SK-N-SH (cell line): ENCODE results near the gene G3BP2. TPM values are rescaled to one million over a fixed set of nuclear protein-coding genes. Genes with fewer than 3 reads are reported as not detected.
A peak's percentile ranks its signal among the peaks of the same experiment; 100 is the strongest.

Experiments
- CTCF ChIA-PET: fragments of 300-600, 350-600 bp; formaldehyde crosslinking; extraction: SDS; loops from one replicate; lab custom pipeline; 2021; lab: Yijun Ruan, JAX
- POLR2A ChIA-PET: fragments of 350-600 bp; sonication (Branson Sonifier 250); formaldehyde crosslinking; extraction: SDS; loops from one replicate; lab custom pipeline; 2020; ENCODE audit warnings: antibody characterized with exemption, inconsistent platforms; lab: Yijun Ruan, JAX
- DNase-seq: peaks from one replicate; pipeline ENCODE4 v3.0.0; 2012
- H2AFZ ChIP-seq: fragments of 200-600 bp; sonication (generic); 2 replicates; pipeline ENCODE4 v1.8.1; 2016; ENCODE audit warnings: antibody characterized with exemption, mild to moderate bottlenecking, low read depth
- H3F3A ChIP-seq: fragments of 200-600 bp; sonication (generic); replicated peaks from 2 replicates; pipeline ENCODE3; 2016; ENCODE audit warnings: antibody characterized with exemption, mild to moderate bottlenecking; ENCODE audit not compliant: insufficient read depth
- H3K27ac ChIP-seq, 2 experiments: fragments of 200-500 bp in 1 of 2; fragments of 200-600 bp in 1 of 2; sonication (Bioruptor generic) in 1 of 2; sonication (generic), shearing (Covaris generic) in 1 of 2; 2 replicates each; pipeline versions ENCODE4 v1.5.1 to v1.6.1; 2014 to 2016; ENCODE audit warnings: low read depth in 2 of 2, inconsistent platforms in 1 of 2, low read length in 1 of 2, mild to moderate bottlenecking in 1 of 2, mixed read lengths in 1 of 2
- H3K27me3 ChIP-seq: fragments of 200-600 bp; sonication (generic), shearing (Covaris generic); 2 replicates; pipeline ENCODE4 v1.6.1; 2016; ENCODE audit warnings: mixed run types; ENCODE audit not compliant: insufficient read depth
- H3K36me3 ChIP-seq, 2 experiments: fragments of 200-500 bp in 1 of 2; fragments of 200-600 bp in 1 of 2; sonication (Bioruptor generic) in 1 of 2; sonication (generic) in 1 of 2; replicated peaks in 1 of 2; 2 replicates each; pipeline versions ENCODE3 to v1.5.1; 2014 to 2016; ENCODE audit warnings: low read length in 1 of 2, mild to moderate bottlenecking in 1 of 2; ENCODE audit not compliant: insufficient read depth in 2 of 2, control insufficient read depth in 1 of 2
- H3K4me1 ChIP-seq, 2 experiments: fragments of 200-500 bp in 1 of 2; fragments of 200-600 bp in 1 of 2; sonication (Bioruptor generic) in 1 of 2; sonication (generic), shearing (Covaris generic) in 1 of 2; 2 replicates each; pipeline versions ENCODE4 v1.5.1 to v1.6.1; 2014 to 2016; ENCODE audit warnings: low read depth in 1 of 2, low read length in 1 of 2, mixed run types in 1 of 2; ENCODE audit not compliant: insufficient read depth in 2 of 2, control insufficient read depth in 1 of 2
- H3K4me2 ChIP-seq: fragments of 200-600 bp; sonication (generic), shearing (Covaris generic); 2 replicates; pipeline ENCODE4 v1.6.1; 2017; ENCODE audit warnings: mixed run types
- H3K4me3 ChIP-seq, 2 experiments: fragments of 200-500 bp in 1 of 2; fragments of 200-600 bp in 1 of 2; sonication (Bioruptor generic) in 1 of 2; sonication (generic), shearing (Covaris generic) in 1 of 2; 2 replicates each; pipeline versions ENCODE4 v1.5.1 to v1.8.1; 2014 to 2016; ENCODE audit warnings: low read depth in 2 of 2, inconsistent platforms in 1 of 2, low read length in 1 of 2, mild to moderate bottlenecking in 1 of 2, mixed read lengths in 1 of 2, moderate library complexity in 1 of 2
- H3K79me2 ChIP-seq: fragments of 200-600 bp; sonication (generic); 2 replicates; pipeline ENCODE4 v1.8.1; 2017; ENCODE audit warnings: mild to moderate bottlenecking; ENCODE audit not compliant: insufficient read depth
- H3K9ac ChIP-seq: fragments of 200-600 bp; sonication (generic); 2 replicates; pipeline ENCODE4 v1.6.1; 2017; ENCODE audit warnings: mixed run types
- H3K9me2 ChIP-seq: fragments of 200-600 bp; sonication (generic); 2 replicates; pipeline ENCODE4 v1.6.1; 2017; ENCODE audit warnings: mixed run types
- H3K9me3 ChIP-seq: fragments of 200-600 bp; sonication (generic); 2 replicates; pipeline ENCODE4 v1.6.1; 2017; ENCODE audit warnings: mixed run types, mild to moderate bottlenecking, moderate library complexity
- H4K20me1 ChIP-seq: fragments of 200-600 bp; sonication (generic); 2 replicates; pipeline ENCODE4 v1.6.1; 2017; ENCODE audit warnings: mild to moderate bottlenecking, mixed run types; ENCODE audit not compliant: insufficient read depth
- CHD2 ChIP-seq: fragments of 150-350 bp; IDR thresholded peaks from 2 replicates; pipeline ENCODE4 v1.6.1; 2018; ENCODE audit warnings: low read length; ENCODE audit not compliant: partially characterized antibody
- EP300 ChIP-seq, 2 experiments: IDR thresholded peaks; 2 replicates each; pipeline versions ENCODE4 v1.4.0 to v1.6.1; 2012; ENCODE audit warnings: borderline replicate concordance in 1 of 2, low read depth in 1 of 2, low read length in 1 of 2
- EZH2phosphoT487 ChIP-seq: fragments of 200-600 bp; sonication (generic); IDR thresholded peaks from 2 replicates; pipeline ENCODE4 v1.6.1; 2017; ENCODE audit warnings: low read depth, mixed run types, mild to moderate bottlenecking, antibody characterized with exemption, moderate library complexity, borderline replicate concordance
- GABPA ChIP-seq: IDR thresholded peaks from 2 replicates; pipeline ENCODE4 v1.4.0; 2012; ENCODE audit warnings: low read depth, mild to moderate bottlenecking
- GATA2 ChIP-seq: sonication (generic); formaldehyde crosslinking; IDR thresholded peaks from 2 replicates; pipeline ENCODE4 v1.5.0; 2020; ENCODE audit warnings: mild to moderate bottlenecking, missing genetic modification reagents
- MAX ChIP-seq: IDR thresholded peaks from 2 replicates; pipeline ENCODE4 v1.4.0; 2012; ENCODE audit warnings: low read depth
- MEF2A ChIP-seq: IDR thresholded peaks from 2 replicates; pipeline ENCODE4 v1.4.0; 2012; ENCODE audit warnings: low read depth, borderline replicate concordance
- NFIC ChIP-seq: IDR thresholded peaks from 2 replicates; pipeline ENCODE4 v1.4.0; 2012; ENCODE audit warnings: borderline replicate concordance
- NRF1 ChIP-seq: IDR thresholded peaks from 2 replicates; pipeline ENCODE4 v1.6.1; 2012; ENCODE audit warnings: low read depth, mild to moderate bottlenecking, low read length
- POLR2AphosphoS5 ChIP-seq: IDR thresholded peaks from 2 replicates; pipeline ENCODE4 v1.6.1; 2012; ENCODE audit warnings: low read depth, low read length
- RAD21 ChIP-seq: IDR thresholded peaks from 2 replicates; pipeline ENCODE4 v1.6.1; 2012; ENCODE audit warnings: mild to moderate bottlenecking, low read length
- RCOR1 ChIP-seq: fragments of 150-350 bp; IDR thresholded peaks from 2 replicates; pipeline ENCODE4 v1.6.1; 2017; ENCODE audit warnings: antibody characterized with exemption, low read length
- RFX5 ChIP-seq: IDR thresholded peaks from 2 replicates; pipeline ENCODE4 v1.6.1; 2012; ENCODE audit warnings: mild to moderate bottlenecking, improper control_type of control experiment, low read length
- RXRA ChIP-seq: IDR thresholded peaks from 2 replicates; pipeline ENCODE4 v1.4.0; 2012; ENCODE audit warnings: low read depth, mild to moderate bottlenecking, borderline replicate concordance
- SIN3A ChIP-seq: IDR thresholded peaks from 2 replicates; pipeline ENCODE4 v1.6.1; 2012; ENCODE audit warnings: low read depth, mild to moderate bottlenecking, low read length, moderate library complexity, borderline replicate concordance
- SMC3 ChIP-seq: IDR thresholded peaks from 2 replicates; pipeline ENCODE4 v1.6.1; 2012; ENCODE audit warnings: low read depth, low read length, improper control_type of control experiment
- TAF1 ChIP-seq: IDR thresholded peaks from 2 replicates; pipeline ENCODE4 v1.6.1; 2012; ENCODE audit warnings: low read depth, mild to moderate bottlenecking, low read length, moderate library complexity, borderline replicate concordance
- TCF12 ChIP-seq: IDR thresholded peaks from 2 replicates; pipeline ENCODE4 v1.4.0; 2012
- TEAD4 ChIP-seq: IDR thresholded peaks from 2 replicates; pipeline ENCODE4 v1.4.0; 2012; ENCODE audit warnings: mild to moderate bottlenecking, borderline replicate concordance; ENCODE audit not compliant: insufficient read depth
- USF1 ChIP-seq: IDR thresholded peaks from 2 replicates; pipeline ENCODE4 v1.4.0; 2012; ENCODE audit warnings: low read depth, borderline replicate concordance
- ZBTB33 ChIP-seq: IDR thresholded peaks from 2 replicates; pipeline ENCODE4 v1.4.0; 2012; ENCODE audit warnings: low read depth, borderline replicate concordance
- WGBS: methylation state at CpG from one replicate; pipeline ENCODE4 v1.1.6; 2017; ENCODE audit warnings: low lambda C conversion rate; 5-methylcytosine and 5-hydroxymethylcytosine counted together
- polyA plus RNA-seq, 3 experiments: library from polyadenylated mRNA; depleted of rRNA; stranded (reverse); fragments of >200 nt; gene quantifications; 2 replicates each; pipeline ENCODE4 v1.2.3, GENCODE V29; 2012
- TF ChIP-seq, protein P1 (sequence below): IDR thresholded peaks from 2 replicates; pipeline ENCODE4; 2012
- TF ChIP-seq, protein P2 (sequence below): fragments of 200-600 bp; sonication (generic); IDR thresholded peaks from 2 replicates; pipeline ENCODE4 v1.6.1; 2017; ENCODE audit warnings: antibody characterized with exemption, mild to moderate bottlenecking, moderate library complexity

Gene G3BP2
- 35.9 and 50.1 TPM in 2 replicates for polyA plus RNA-seq (2012; rRNA removed)
- 61.6 and 66.2 TPM in 2 replicates for polyA plus RNA-seq (2012; cell fraction: cytosol; rRNA removed)
- polyA plus RNA-seq (2012; cell fraction: nucleus; rRNA removed) = 16.0 and 32.9 TPM in 2 replicates

GRCh38 chr4:75673027-75673958 is at the start of gene G3BP2:
Gene G3BP2, minus strand, starts transcription at chr4:75673411. Its CDS starts 11,386 bp downstream, at chr4:75662025.
- H3K79me2 ChIP-seq = peaks cover 49% of the 10 kb centered on the region
- CTCF ChIA-PET = interaction anchor here (0.8 to 6.3 kb wide), 5 partner anchors 14 to 433 kb away, joined by 3 to 45 read pairs (median 4); partner anchors contain the start of gene USO1
- TF ChIP-seq, protein P1, sequence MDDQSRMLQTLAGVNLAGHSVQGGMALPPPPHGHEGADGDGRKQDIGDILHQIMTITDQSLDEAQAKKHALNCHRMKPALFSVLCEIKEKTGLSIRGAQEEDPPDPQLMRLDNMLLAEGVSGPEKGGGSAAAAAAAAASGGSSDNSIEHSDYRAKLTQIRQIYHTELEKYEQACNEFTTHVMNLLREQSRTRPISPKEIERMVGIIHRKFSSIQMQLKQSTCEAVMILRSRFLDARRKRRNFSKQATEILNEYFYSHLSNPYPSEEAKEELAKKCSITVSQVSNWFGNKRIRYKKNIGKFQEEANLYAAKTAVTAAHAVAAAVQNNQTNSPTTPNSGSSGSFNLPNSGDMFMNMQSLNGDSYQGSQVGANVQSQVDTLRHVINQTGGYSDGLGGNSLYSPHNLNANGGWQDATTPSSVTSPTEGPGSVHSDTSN = no peak
- peak; percentile 5; the same call in 1 of the 2 replicates for TF ChIP-seq RCOR1
- peak; percentile 77 for TF ChIP-seq GATA2 (CRISPR knock-in tag)
- TF ChIP-seq SIN3A = peak; percentile 57; the same call in 1 of the 2 replicates
- peak; percentile 68 for TF ChIP-seq TAF1
- 0 out of 2 replicates have a peak, but pooled peaks have one; percentile 14 for TF ChIP-seq NFIC
- peak; percentile 62; the same call in 1 of the 2 replicates for TF ChIP-seq RFX5
- TF ChIP-seq GABPA = peak; percentile 70
- TF ChIP-seq, protein P2, sequence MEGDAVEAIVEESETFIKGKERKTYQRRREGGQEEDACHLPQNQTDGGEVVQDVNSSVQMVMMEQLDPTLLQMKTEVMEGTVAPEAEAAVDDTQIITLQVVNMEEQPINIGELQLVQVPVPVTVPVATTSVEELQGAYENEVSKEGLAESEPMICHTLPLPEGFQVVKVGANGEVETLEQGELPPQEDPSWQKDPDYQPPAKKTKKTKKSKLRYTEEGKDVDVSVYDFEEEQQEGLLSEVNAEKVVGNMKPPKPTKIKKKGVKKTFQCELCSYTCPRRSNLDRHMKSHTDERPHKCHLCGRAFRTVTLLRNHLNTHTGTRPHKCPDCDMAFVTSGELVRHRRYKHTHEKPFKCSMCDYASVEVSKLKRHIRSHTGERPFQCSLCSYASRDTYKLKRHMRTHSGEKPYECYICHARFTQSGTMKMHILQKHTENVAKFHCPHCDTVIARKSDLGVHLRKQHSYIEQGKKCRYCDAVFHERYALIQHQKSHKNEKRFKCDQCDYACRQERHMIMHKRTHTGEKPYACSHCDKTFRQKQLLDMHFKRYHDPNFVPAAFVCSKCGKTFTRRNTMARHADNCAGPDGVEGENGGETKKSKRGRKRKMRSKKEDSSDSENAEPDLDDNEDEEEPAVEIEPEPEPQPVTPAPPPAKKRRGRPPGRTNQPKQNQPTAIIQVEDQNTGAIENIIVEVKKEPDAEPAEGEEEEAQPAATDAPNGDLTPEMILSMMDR = no peak
- no peak for TF ChIP-seq EZH2phosphoT487
- TF ChIP-seq POLR2AphosphoS5 = peak; percentile 86
- peak; percentile 75 for TF ChIP-seq MAX
- peak; percentile 83 for TF ChIP-seq NRF1
- TF ChIP-seq ZBTB33 = no peak
- peak; percentile 46 for TF ChIP-seq CHD2
- TF ChIP-seq MEF2A = no peak
- no peak for TF ChIP-seq TEAD4
- no peak for TF ChIP-seq RXRA
- no peak; the same call in none of the 2 replicates for TF ChIP-seq RAD21
- no peak for TF ChIP-seq SMC3
- no peak for TF ChIP-seq USF1
- no peak for TF ChIP-seq TCF12
- TF ChIP-seq EP300 (IDR thresholded peaks at IDR 0.05; ENCODE audit: borderline replicate concordance in 1 of 2, low read depth in 1 of 2, low read length in 1 of 2) = no peak; a peak in 1 of 4 replicates

More at GRCh38 chr4:75673027-75673958, at the start of gene G3BP2:
- POLR2A ChIA-PET = interaction anchor here (0.6 to 2.3 kb wide), 5 partner anchors 43 to 1461 kb away, joined by 3 to 24 read pairs (median 4); partner anchors contain the start of genes CDKL2 and USO1
- no peaks in the 10 kb centered on the region for H3K9me2 ChIP-seq
- peak within 1 kb of the TSS; percentile 86 for H2AFZ ChIP-seq
- peak; percentile 98 for DNase-seq
- peak within 1 kb of the TSS; percentile 92 for H3K4me2 ChIP-seq
- peaks cover 38% of the 10 kb centered on the region for H4K20me1 ChIP-seq
- H3K9ac ChIP-seq = peak within 1 kb of the TSS; percentile 96
- H3K36me3 ChIP-seq = no peaks in the 10 kb centered on the region
- WGBS = 2% methylated on average over 14 of the region's 83 CpGs
- H3K4me1 ChIP-seq = peaks cover 0 to 5% of the 10 kb centered on the region in 2 experiments; a peak in 2 of 4 replicates
- peaks cover 9% of the 10 kb centered on the region for H3F3A ChIP-seq
- peak within 1 kb of the TSS; percentile 76 to 99 for H3K4me3 ChIP-seq
- H3K27me3 ChIP-seq = no peaks in the 10 kb centered on the region
- H3K9me3 ChIP-seq = no peaks in the 10 kb centered on the region
- peak within 1 kb of the TSS; percentile 87 to 98 for H3K27ac ChIP-seq
